ENCODE measurements around the gene TNS1. TPM values are rescaled to one million over a fixed set of nuclear protein-coding genes. Genes with fewer than 3 reads are reported as not detected.

Gene TNS1
- total RNA-seq, 1 donor from 2014 or later = 11.6 TPM

DNA sequence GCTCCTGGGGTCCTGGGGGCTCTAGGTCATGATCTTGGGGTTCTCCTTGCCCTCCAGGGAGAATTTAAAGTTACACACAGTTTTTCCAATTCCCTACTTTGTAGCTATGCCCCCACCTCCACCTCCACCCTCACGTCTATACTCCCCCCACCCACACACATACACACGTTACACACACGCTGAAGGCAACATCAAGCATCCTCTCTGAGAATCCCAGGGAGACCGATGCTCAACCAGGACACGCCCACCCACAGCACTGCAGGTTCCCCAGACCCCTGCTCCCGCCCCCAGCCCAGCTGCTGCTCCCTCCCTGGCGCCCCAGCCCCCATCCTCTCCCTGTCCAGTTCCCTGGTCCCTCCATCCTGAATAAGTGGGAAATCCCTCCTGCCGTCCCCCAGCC lies 6.4 kb upstream of the TNS1 start:
- Mint-ChIP-seq H3K27ac (ENCODE audit: unreplicated experiment) (no peak overlapping the region), H3K27me3 (ENCODE audit: unreplicated experiment) (peaks cover 13% of the 10 kb centered on the region), H3K4me1 (ENCODE audit: unreplicated experiment) (peaks cover 27% of the 10 kb centered on the region), H3K36me3 (ENCODE audit: low read depth, unreplicated experiment) (no peaks in the 10 kb centered on the region), H3K4me3 (ENCODE audit: unreplicated experiment) (no peak overlapping the region), H3K9me3 (ENCODE audit: unreplicated experiment) (no peaks in the 10 kb centered on the region)
- no peak for DNase-seq (ENCODE audit: low spot score)
- TF ChIP-seq CTCF (IDR thresholded peaks at IDR 0.05; ENCODE audit: unreplicated experiment) = no peak

GRCh38 chr2:218008060-218009040 lies 5.6 kb upstream of the TNS1 start:
- DNase-seq (ENCODE audit: low spot score) = no peak
- Mint-ChIP-seq H3K9me3 (ENCODE audit: unreplicated experiment) (no peaks in the 10 kb centered on the region), H3K4me3 (ENCODE audit: unreplicated experiment) (no peak overlapping the region), H3K36me3 (ENCODE audit: low read depth, unreplicated experiment) (no peaks in the 10 kb centered on the region), H3K27me3 (ENCODE audit: unreplicated experiment) (peaks cover 13% of the 10 kb centered on the region), H3K27ac (ENCODE audit: unreplicated experiment) (no peak overlapping the region), H3K4me1 (ENCODE audit: unreplicated experiment) (peaks cover 29% of the 10 kb centered on the region)
- no peak for TF ChIP-seq CTCF (IDR thresholded peaks at IDR 0.05; ENCODE audit: unreplicated experiment)

DNA sequence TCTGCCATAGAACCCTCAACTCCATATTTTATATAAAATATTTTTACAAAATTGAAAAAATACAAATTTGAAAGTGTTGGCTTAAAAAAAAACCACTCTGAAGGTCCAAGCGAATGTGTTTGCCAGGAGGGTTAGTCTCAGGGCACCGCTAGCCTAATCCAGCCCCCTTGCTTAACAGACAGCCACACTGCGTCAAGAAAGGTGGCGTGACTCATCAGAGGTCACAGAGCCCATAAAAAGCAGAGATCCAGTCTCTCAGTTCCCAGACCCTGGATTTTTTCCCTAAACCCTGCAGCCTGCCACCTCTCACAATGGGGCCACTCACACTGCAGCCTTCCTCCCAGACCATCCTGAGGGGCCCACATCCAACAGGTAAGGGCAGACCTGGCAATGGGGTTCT lies 3.9 kb upstream of the TNS1 start:
- Mint-ChIP-seq H3K4me3 (ENCODE audit: unreplicated experiment) (no peak overlapping the region), H3K27ac (ENCODE audit: unreplicated experiment) (no peak overlapping the region), H3K36me3 (ENCODE audit: low read depth, unreplicated experiment) (no peaks in the 10 kb centered on the region), H3K9me3 (ENCODE audit: unreplicated experiment) (no peaks in the 10 kb centered on the region), H3K4me1 (ENCODE audit: unreplicated experiment) (peaks cover 30% of the 10 kb centered on the region), H3K27me3 (ENCODE audit: unreplicated experiment) (peaks cover 11% of the 10 kb centered on the region)
- no peak for DNase-seq (ENCODE audit: low spot score)
- TF ChIP-seq CTCF (IDR thresholded peaks at IDR 0.05; ENCODE audit: unreplicated experiment) = no peak

DNA sequence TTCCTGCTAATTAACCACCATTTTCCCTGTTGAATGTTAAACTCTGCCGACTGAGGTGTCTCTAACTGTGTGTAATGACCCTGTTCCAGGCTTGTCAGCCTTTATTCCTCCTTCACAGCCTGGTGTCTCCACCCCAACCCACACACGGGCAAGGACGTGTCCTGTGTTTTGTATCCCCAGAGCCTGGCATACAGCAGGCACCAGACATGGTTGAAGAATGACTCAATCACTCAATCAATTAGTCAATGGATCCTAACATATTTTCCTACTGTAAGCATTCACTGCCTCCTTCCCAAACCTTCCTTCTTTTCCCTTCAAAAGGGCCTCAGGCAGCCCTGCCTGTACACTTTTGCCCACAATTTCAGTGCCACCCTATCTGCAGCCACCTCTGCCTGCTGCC lies 2.7 kb upstream of the TNS1 start:
- DNase-seq (ENCODE audit: low spot score) = no peak
- Mint-ChIP-seq H3K27me3 (ENCODE audit: unreplicated experiment) (peaks cover 11% of the 10 kb centered on the region), H3K36me3 (ENCODE audit: low read depth, unreplicated experiment) (no peaks in the 10 kb centered on the region), H3K4me3 (ENCODE audit: unreplicated experiment) (no peak overlapping the region), H3K9me3 (ENCODE audit: unreplicated experiment) (no peaks in the 10 kb centered on the region), H3K4me1 (ENCODE audit: unreplicated experiment) (peaks cover 25% of the 10 kb centered on the region), H3K27ac (ENCODE audit: unreplicated experiment) (no peak overlapping the region)
- no peak for TF ChIP-seq CTCF (IDR thresholded peaks at IDR 0.05; ENCODE audit: unreplicated experiment)

DNA sequence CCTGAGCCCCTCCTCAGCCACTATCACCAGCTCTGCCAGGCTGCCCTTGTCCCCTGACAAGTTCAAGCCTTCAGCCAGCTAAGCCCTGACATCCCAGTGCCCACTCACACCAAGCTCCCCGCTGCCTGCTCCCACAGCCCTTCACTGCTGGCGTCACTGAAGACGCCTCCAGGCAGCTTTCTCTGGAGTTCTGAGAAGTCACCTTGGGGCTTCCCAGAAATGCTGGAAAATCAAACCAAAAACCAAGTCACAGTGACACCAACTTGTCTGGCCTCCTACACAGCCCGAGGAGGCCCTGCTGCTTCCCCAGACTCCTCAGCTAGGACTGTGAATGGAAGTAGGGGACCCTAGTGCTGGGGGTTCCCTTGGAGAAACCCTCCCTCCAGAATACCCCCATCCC lies 2.2 kb upstream of the TNS1 start:
- H3K4me1 Mint-ChIP-seq (ENCODE audit: unreplicated experiment) = peaks cover 25% of the 10 kb centered on the region
- no peaks in the 10 kb centered on the region for H3K9me3 Mint-ChIP-seq (ENCODE audit: unreplicated experiment)
- peaks cover 11% of the 10 kb centered on the region for H3K27me3 Mint-ChIP-seq (ENCODE audit: unreplicated experiment)
- DNase-seq (ENCODE audit: low spot score) = no peak
- H3K27ac Mint-ChIP-seq (ENCODE audit: unreplicated experiment) = no peak overlapping the region
- no peaks in the 10 kb centered on the region for H3K36me3 Mint-ChIP-seq (ENCODE audit: low read depth, unreplicated experiment)
- no peak overlapping the region for H3K4me3 Mint-ChIP-seq (ENCODE audit: unreplicated experiment)
- TF ChIP-seq CTCF (IDR thresholded peaks at IDR 0.05; ENCODE audit: unreplicated experiment) = no peak

All from endothelial cell (in vitro differentiated cells).